Hepatocyte (in vitro differentiated cells): ENCODE measurements around the gene NUCKS1.

ENCODE experiments used
- CTCF ChIP-seq: fragments of 200-600 bp; sonication (generic); IDR thresholded peaks from 2 replicates; pipeline ENCODE4 v1.5.1; 2016; ENCODE audit warnings: antibody characterized with exemption, mild to moderate bottlenecking; ENCODE audit not compliant: poor library complexity
- EZH2 ChIP-seq: fragments of 200-600 bp; sonication (generic); IDR thresholded peaks from 2 replicates; pipeline ENCODE4 v1.6.1; 2016; ENCODE audit warnings: antibody characterized with exemption, mild to moderate bottlenecking, borderline replicate concordance

- no peak for TF ChIP-seq CTCF
- no peak for TF ChIP-seq EZH2
Observed at GRCh38 chr1:205719015-205719414, 31.0 kb downstream of the NUCKS1 start.
